Left kidney (tissue), 2 donors: ENCODE measurements around the gene OR2D2. TPM values are rescaled to one million over a fixed set of nuclear protein-coding genes. Genes with fewer than 3 reads are reported as not detected.
"Not testable (repeated sequence)": the region's sequence is repeated elsewhere in the genome, so short reads cannot be mapped to it uniquely, and the experiment has no call there.

ENCODE experiments used
- DNase-seq: peaks from one replicate; pipeline ENCODE4 v3.0.0-alpha.2; 2013
- polyA plus RNA-seq: library from polyadenylated mRNA; unstranded; fragments of 120-200 nt; gene quantifications from one replicate; pipeline ENCODE4 v1.2.1, GENCODE V29; 2013; ENCODE audit not compliant: insufficient read length

Gene OR2D2
- polyA plus RNA-seq, 1 donor: not detected

GRCh38 chr11:6882751-6883150, 9.5 kb downstream of the OR2D2 start:
- DNase-seq: no peak

GRCh38 chr11:6876914-6877313, 15.4 kb downstream of the OR2D2 start:
- DNase-seq: no peak

- DNase-seq: no peak
Measured at GRCh38 chr11:6876325-6876724, 16.0 kb downstream of the OR2D2 start, which contains the start of gene OR10A4. TSS of gene OR10A4 (plus strand) at chr11:6876625. CDS start at chr11:6876648, 23 bp downstream.

GRCh38 chr11:6875761-6876160, 16.5 kb downstream of the OR2D2 start:
- DNase-seq: no peak

GRCh38 chr11:6871278-6871677, 21.0 kb downstream of the OR2D2 start:
- no peak for DNase-seq

GRCh38 chr11:6864438-6864837, 27.9 kb downstream of the OR2D2 start:
- no peak for DNase-seq

- DNase-seq: no peak
Measured at GRCh38 chr11:6862961-6863360, 29.3 kb downstream of the OR2D2 start, which contains the start of gene OR10A2. TSS of gene OR10A2 (plus strand) at chr11:6863057. CDS start at chr11:6869755, 6,698 bp downstream.

GRCh38 chr11:6856871-6857270, 35.4 kb downstream of the OR2D2 start:
- DNase-seq: no peak

- DNase-seq: no peak
Measured at GRCh38 chr11:6855971-6856541, 36.2 kb downstream of the OR2D2 start.

- not testable (repeated sequence) for DNase-seq
Measured at GRCh38 chr11:6854801-6855200, 37.5 kb downstream of the OR2D2 start.

GRCh38 chr11:6850526-6850925, 41.8 kb downstream of the OR2D2 start:
- no peak for DNase-seq

GRCh38 chr11:6845383-6845782, 46.9 kb downstream of the OR2D2 start, which contains the start of gene OR10A5:
TSS of gene OR10A5 (plus strand) at chr11:6845683. CDS start at chr11:6845683, 0 bp downstream.
- DNase-seq: no peak

GRCh38 chr11:6844356-6844755, 47.9 kb downstream of the OR2D2 start:
- no peak for DNase-seq

GRCh38 chr11:6843670-6844069, 48.6 kb downstream of the OR2D2 start:
- DNase-seq: no peak

GRCh38 chr11:6841694-6842093, 50.6 kb downstream of the OR2D2 start:
- no peak for DNase-seq

Other genes with a start within 250 kb of the OR2D2 start
- 36.1 TPM for gene DCHS1, start 236.7 kb downstream of the OR2D2 start, polyA plus RNA-seq
- 61.2 TPM for gene MRPL17, start 209.2 kb downstream of the OR2D2 start, polyA plus RNA-seq
- gene OR2AG2, start 120.5 kb downstream of the OR2D2 start, polyA plus RNA-seq: 0.07 TPM
- 0.10 TPM for gene OR2AG1, start 109.5 kb downstream of the OR2D2 start, polyA plus RNA-seq
- 0.07 TPM for gene OR6A2, start 92.8 kb downstream of the OR2D2 start, polyA plus RNA-seq
- not detected for gene OR10A5, start 46.8 kb downstream of the OR2D2 start, polyA plus RNA-seq
- 0.08 TPM for gene OR10A2, start 29.4 kb downstream of the OR2D2 start, polyA plus RNA-seq
- not detected for gene OR10A4, start 15.9 kb downstream of the OR2D2 start, polyA plus RNA-seq
- not detected for gene OR2D3, start 28.5 kb upstream of the OR2D2 start, polyA plus RNA-seq
- gene ZNF215, start 33.9 kb upstream of the OR2D2 start, polyA plus RNA-seq: 4.6 TPM
- 14.0 TPM for gene ZNF214, start 127.8 kb upstream of the OR2D2 start, polyA plus RNA-seq
- 0.83 TPM for gene NLRP14, start 128.0 kb upstream of the OR2D2 start, polyA plus RNA-seq
- 0.07 TPM for gene RBMXL2, start 196.5 kb upstream of the OR2D2 start, polyA plus RNA-seq